ENCODE data around the gene CCNH. TPM values are rescaled to one million over a fixed set of nuclear protein-coding genes. Genes with fewer than 3 reads are reported as not detected.

CCNH gene
- total RNA-seq, 1 donor from 2014 or later = 184 TPM

GRCh38 chr5:87360132-87360531 is 52.6 kb downstream of the CCNH start:
- no peak for DNase-seq

- DNase-seq = no peak
Observed at GRCh38 chr5:87359106-87359505, 53.6 kb downstream of the CCNH start.

GRCh38 chr5:87354496-87354895 is 58.2 kb downstream of the CCNH start:
- DNase-seq = no peak

- DNase-seq = no peak
Observed at GRCh38 chr5:87347841-87348240, 64.9 kb downstream of the CCNH start.

- DNase-seq = no peak
Observed at GRCh38 chr5:87347272-87347671, 65.5 kb downstream of the CCNH start.

Small RNA genes lying within 50 kb of the gene (small RNA-seq; reads per million reads assigned to genes)
- not detected for gene RNU6-727P

Other genes starting within 250 kb of the CCNH start
- gene RASA1, start 145.0 kb downstream of the CCNH start, total RNA-seq = 73.2 TPM